Nephron (organoid): ENCODE measurements around the gene F11R.

Experiments
- H3K27ac Mint-ChIP-seq, 3 experiments: 2 replicates each; pipeline ENCODE4 v1.8.0; 2020; ENCODE audit warnings: mixed read lengths in 3 of 3, mild to moderate bottlenecking in 2 of 3, moderate library complexity in 1 of 3
- H3K27me3 Mint-ChIP-seq: 2 replicates; pipeline ENCODE4 v1.8.0; 2021; ENCODE audit warnings: low read depth, mild to moderate bottlenecking, moderate library complexity, mixed read lengths
- H3K36me3 Mint-ChIP-seq: 2 replicates; pipeline ENCODE4 v1.8.0; 2020; ENCODE audit warnings: low read depth, mixed read lengths
- H3K4me1 Mint-ChIP-seq: 2 replicates; pipeline ENCODE4 v1.8.0; 2020; ENCODE audit warnings: mixed read lengths
- H3K4me3 Mint-ChIP-seq, 3 experiments: 2 replicates each; pipeline ENCODE4 v1.8.0; 2020; ENCODE audit warnings: mild to moderate bottlenecking in 3 of 3, mixed read lengths in 3 of 3, moderate library complexity in 2 of 3
- H3K9me3 Mint-ChIP-seq: 2 replicates; pipeline ENCODE4 v1.8.0; 2020; ENCODE audit warnings: mixed read lengths
- TF ChIP-seq, protein P1 (sequence below), 3 experiments: fragments of 200-600 bp; sonication (generic); IDR thresholded peaks; one replicate each; pipeline ENCODE4 v1.5.0; 2021; ENCODE audit warnings: antibody characterized with exemption in 3 of 3; ENCODE audit not compliant: unreplicated experiment in 3 of 3

The F11R gene

DNA sequence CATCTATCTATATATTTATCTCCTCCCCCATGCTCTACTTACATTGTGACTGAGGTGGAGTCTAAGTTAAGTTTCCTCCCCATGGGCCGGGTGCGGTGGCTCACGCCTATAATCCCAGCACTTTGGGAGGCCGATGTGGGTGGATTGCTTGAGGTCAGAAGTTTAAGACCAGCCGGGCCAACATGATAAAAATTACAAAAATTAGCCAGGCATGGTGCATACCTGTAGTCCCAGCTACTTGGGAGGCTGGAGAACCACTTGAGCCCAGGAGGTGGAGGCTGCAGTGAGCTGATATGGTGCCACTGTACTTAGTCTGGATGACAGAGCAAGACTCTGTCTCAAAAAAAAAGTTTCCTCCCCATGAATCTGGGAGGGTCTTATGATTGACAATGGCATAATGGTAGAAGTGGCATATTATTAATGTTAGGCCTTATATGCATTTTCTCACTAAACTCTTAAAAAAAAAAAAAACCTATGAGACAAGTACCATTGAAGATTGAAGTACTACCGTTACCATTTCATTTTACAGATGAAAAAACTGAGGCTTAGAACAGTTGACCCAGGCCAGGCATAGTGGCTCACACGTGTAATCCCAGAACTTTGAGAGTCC is 11.2 kb downstream of the F11R start:
- no peaks in the 10 kb centered on the region for H3K27me3 Mint-ChIP-seq
- no peaks in the 10 kb centered on the region for H3K36me3 Mint-ChIP-seq
- H3K4me1 Mint-ChIP-seq, result peaks cover 8% of the 10 kb centered on the region
- H3K27ac Mint-ChIP-seq, result no peak overlapping the region
- TF ChIP-seq, protein P1, sequence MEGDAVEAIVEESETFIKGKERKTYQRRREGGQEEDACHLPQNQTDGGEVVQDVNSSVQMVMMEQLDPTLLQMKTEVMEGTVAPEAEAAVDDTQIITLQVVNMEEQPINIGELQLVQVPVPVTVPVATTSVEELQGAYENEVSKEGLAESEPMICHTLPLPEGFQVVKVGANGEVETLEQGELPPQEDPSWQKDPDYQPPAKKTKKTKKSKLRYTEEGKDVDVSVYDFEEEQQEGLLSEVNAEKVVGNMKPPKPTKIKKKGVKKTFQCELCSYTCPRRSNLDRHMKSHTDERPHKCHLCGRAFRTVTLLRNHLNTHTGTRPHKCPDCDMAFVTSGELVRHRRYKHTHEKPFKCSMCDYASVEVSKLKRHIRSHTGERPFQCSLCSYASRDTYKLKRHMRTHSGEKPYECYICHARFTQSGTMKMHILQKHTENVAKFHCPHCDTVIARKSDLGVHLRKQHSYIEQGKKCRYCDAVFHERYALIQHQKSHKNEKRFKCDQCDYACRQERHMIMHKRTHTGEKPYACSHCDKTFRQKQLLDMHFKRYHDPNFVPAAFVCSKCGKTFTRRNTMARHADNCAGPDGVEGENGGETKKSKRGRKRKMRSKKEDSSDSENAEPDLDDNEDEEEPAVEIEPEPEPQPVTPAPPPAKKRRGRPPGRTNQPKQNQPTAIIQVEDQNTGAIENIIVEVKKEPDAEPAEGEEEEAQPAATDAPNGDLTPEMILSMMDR (IDR thresholded peaks at IDR 0.05; ENCODE audit: unreplicated experiment in 3 of 3), result no peak
- no peaks in the 10 kb centered on the region for H3K9me3 Mint-ChIP-seq
- H3K4me3 Mint-ChIP-seq, result no peak overlapping the region

DNA sequence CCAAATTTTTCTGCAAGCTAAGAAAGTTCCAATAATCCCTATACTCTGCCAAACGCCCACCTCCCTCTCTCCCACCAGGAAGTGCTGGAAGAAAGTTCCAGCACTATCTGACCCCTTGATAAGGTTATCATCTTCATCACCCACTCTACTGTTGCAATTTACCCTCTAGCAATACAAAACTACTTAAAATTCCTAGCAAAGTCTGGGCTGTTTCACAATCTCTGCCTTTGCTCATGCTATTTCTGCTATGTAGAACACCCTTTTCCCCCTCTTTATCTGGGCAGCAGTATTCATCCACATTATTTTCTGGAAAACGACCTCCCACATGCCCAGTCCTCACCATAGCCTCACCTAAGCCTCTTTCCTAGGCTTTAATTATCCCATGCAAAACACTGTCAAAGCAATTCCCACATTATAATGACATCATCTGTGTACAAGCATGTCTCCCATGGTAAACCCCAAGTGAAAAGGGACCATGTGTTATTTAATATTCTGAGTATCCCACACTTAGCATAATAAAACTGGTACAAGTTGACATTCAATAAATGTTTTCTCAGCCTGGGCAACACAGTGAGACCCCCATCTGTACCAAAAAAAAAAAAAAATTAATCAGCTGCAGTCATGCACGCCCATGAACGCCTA is 12.0 kb downstream of the F11R start:
- no peaks in the 10 kb centered on the region for H3K36me3 Mint-ChIP-seq
- H3K9me3 Mint-ChIP-seq, result no peaks in the 10 kb centered on the region
- H3K4me1 Mint-ChIP-seq, result peaks cover 6% of the 10 kb centered on the region
- peak overlapping the region in 2 of 3 experiments; percentile 10 to 38 for H3K27ac Mint-ChIP-seq
- H3K27me3 Mint-ChIP-seq, result no peaks in the 10 kb centered on the region
- TF ChIP-seq, protein P1 (IDR thresholded peaks at IDR 0.05; ENCODE audit: unreplicated experiment in 3 of 3), result no peak
- H3K4me3 Mint-ChIP-seq, result no peak overlapping the region

DNA sequence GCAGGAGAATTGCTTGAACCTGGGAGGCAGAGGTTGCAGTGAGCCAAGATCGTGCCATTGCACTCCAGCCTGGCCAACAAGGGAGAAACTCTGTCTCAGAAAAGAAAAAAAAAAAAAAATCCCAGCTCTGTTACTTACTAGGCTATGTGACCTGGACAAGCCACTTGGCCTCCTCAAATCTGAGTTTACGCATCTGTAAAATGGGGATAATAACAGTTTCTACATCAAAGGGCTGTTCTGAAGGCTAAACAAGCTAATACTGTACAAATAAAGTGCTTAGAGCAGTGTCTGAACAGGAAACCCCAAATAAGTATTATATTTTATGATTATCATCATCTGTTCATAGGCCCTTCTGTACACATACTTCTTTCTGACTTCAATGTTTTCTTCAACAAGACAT is 13.6 kb downstream of the F11R start:
- Mint-ChIP-seq H3K9me3 (no peaks in the 10 kb centered on the region), H3K27me3 (no peaks in the 10 kb centered on the region), H3K27ac (no peak overlapping the region), H3K4me1 (no peaks in the 10 kb centered on the region), H3K36me3 (no peaks in the 10 kb centered on the region), H3K4me3 (no peak overlapping the region)
- TF ChIP-seq, protein P1 (IDR thresholded peaks at IDR 0.05; ENCODE audit: unreplicated experiment in 3 of 3), result no peak

DNA sequence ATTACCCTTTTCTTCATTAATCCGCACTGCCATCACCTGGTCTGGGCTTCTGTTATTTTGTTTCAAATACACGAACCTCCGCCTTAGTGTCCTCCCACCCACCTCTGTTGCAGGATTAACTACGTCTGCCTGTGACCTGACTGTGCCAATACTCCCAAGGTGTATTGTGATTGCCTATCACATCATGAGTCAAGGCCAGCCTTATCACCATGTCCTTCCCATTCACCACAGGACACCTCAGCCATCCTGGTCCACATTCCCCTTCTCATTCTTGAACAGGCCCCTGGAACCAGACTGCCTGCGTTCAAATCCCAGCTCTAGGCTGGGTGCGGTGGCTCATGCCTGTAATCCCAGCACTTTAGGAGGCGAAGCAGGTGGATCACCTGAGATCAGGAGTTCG is 14.4 kb downstream of the F11R start:
- Mint-ChIP-seq H3K9me3 (no peaks in the 10 kb centered on the region), H3K36me3 (no peaks in the 10 kb centered on the region), H3K27ac (no peak overlapping the region), H3K4me1 (peaks cover 3% of the 10 kb centered on the region), H3K4me3 (no peak overlapping the region), H3K27me3 (no peaks in the 10 kb centered on the region)
- TF ChIP-seq, protein P1 (IDR thresholded peaks at IDR 0.05; ENCODE audit: unreplicated experiment in 3 of 3), result no peak

DNA sequence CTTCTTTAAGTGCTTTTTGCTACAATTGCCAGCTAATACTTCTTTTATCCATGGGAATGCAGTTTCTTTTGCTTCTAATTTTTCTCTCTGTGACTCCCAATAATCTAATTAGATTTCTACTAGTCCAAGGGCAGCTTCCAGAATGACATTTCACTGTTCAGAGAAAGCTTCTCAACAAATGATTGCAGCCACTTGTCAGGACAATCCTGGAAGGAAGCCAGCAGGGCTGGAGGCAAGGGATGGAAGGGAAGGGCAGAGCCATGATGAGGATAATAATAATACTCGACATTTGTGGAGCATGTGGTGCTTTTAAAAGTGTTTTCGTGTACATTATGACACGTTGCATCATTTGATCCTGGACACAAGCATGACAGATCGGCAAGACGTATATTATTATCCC is 19.4 kb downstream of the F11R start:
- Mint-ChIP-seq H3K4me1 (peaks cover 5% of the 10 kb centered on the region), H3K4me3 (no peak overlapping the region), H3K36me3 (peaks cover 4% of the 10 kb centered on the region), H3K27me3 (no peaks in the 10 kb centered on the region), H3K27ac (peak overlapping the region in 2 of 3 experiments; percentile 3 to 47), H3K9me3 (no peaks in the 10 kb centered on the region)
- TF ChIP-seq, protein P1 (IDR thresholded peaks at IDR 0.05; ENCODE audit: unreplicated experiment in 3 of 3), result no peak
